H1 (cell line): ENCODE data around the gene GNAQ. TPM values are rescaled to one million over a fixed set of nuclear protein-coding genes. Genes with fewer than 3 reads are reported as not detected.

Source experiments
- CTCF ChIA-PET: fragments of 300-600 bp; sonication (Branson Sonifier 250); formaldehyde crosslinking; loops from one replicate; lab custom pipeline; 2021; ENCODE audit not compliant: partially characterized antibody; lab: Charles Lee
- POLR2A ChIA-PET: fragments of 300-600 bp; sonication (Branson Sonifier 250); formaldehyde crosslinking; loops from one replicate; lab custom pipeline; 2021; ENCODE audit warnings: inconsistent platforms; ENCODE audit not compliant: partially characterized antibody; lab: Charles Lee
- DNase-seq, 2 experiments: peaks; one replicate each; pipeline versions ENCODE4 v3.0.0 to v3.0.0-alpha.2; 2010 to 2022; ENCODE audit warnings: low spot score in 2 of 2, low read depth in 1 of 2, mixed read lengths in 1 of 2
- FAIRE-seq: peaks from 2 replicates; lab custom pipeline; 2011; peaks lifted over from hg19 to GRCh38; lab: Jason Lieb, UNC
- H2AFZ ChIP-seq: 2 replicates; pipeline ENCODE4 v1.8.1; 2012; ENCODE audit warnings: low read length, inconsistent platforms
- H2AK5ac ChIP-seq: 2 replicates; pipeline ENCODE4 v1.6.1; 2013; ENCODE audit warnings: low read depth, low read length
- H2BK120ac ChIP-seq: replicated peaks from 2 replicates; pipeline ENCODE3; 2013; ENCODE audit warnings: low read depth, low read length, inconsistent platforms
- H2BK12ac ChIP-seq: 2 replicates; pipeline ENCODE4 v1.6.1; 2013; ENCODE audit warnings: low read depth, low read length
- H2BK15ac ChIP-seq: 2 replicates; pipeline ENCODE4 v1.6.1; 2013; ENCODE audit warnings: low read length
- H2BK20ac ChIP-seq: 2 replicates; pipeline ENCODE4 v1.6.1; 2013; ENCODE audit warnings: low read length
- H2BK5ac ChIP-seq: 2 replicates; pipeline ENCODE4 v1.6.1; 2013; ENCODE audit warnings: low read depth, low read length
- H3K14ac ChIP-seq: 2 replicates; pipeline ENCODE4 v1.6.1; 2013; ENCODE audit warnings: inconsistent platforms; ENCODE audit not compliant: insufficient read length
- H3K18ac ChIP-seq: 2 replicates; pipeline ENCODE4 v1.6.1; 2013; ENCODE audit warnings: low read length; ENCODE audit errors: extremely low read depth
- H3K23ac ChIP-seq: 2 replicates; pipeline ENCODE4 v1.6.1; 2013; ENCODE audit warnings: inconsistent platforms; ENCODE audit not compliant: insufficient read length
- H3K23me2 ChIP-seq: 2 replicates; pipeline ENCODE4 v1.6.1; 2013; ENCODE audit warnings: low read depth, low read length
- H3K27ac ChIP-seq: 2 replicates; pipeline ENCODE4 v1.6.1; 2011; ENCODE audit warnings: low read depth, low read length, inconsistent platforms
- H3K27me3 ChIP-seq, 4 experiments: replicated peaks in 1 of 4; 1 replicate in 1 of 4; 2 replicates in 3 of 4; pipeline versions ENCODE4 v1.6.1 to v1.8.1; 2011 to 2013; ENCODE audit warnings: low read length in 3 of 4, mild to moderate bottlenecking in 3 of 4, inconsistent platforms in 2 of 4, mixed read lengths in 2 of 4, moderate library complexity in 1 of 4; ENCODE audit not compliant: control insufficient read depth in 3 of 4, insufficient read depth in 3 of 4; ENCODE audit errors: extremely low read depth in 1 of 4
- H3K36me3 ChIP-seq, 4 experiments: 2 replicates each; pipeline versions ENCODE4 v1.6.1 to v1.8.1; 2011 to 2013; ENCODE audit warnings: mild to moderate bottlenecking in 4 of 4, low read length in 3 of 4, moderate library complexity in 2 of 4, control low read depth in 1 of 4, inconsistent platforms in 1 of 4; ENCODE audit not compliant: insufficient read depth in 4 of 4, control insufficient read depth in 2 of 4
- H3K4ac ChIP-seq: replicated peaks from 2 replicates; pipeline ENCODE3; 2013; ENCODE audit warnings: low read length, low read depth, mixed read lengths, inconsistent platforms; ENCODE audit not compliant: insufficient read length
- H3K4me1 ChIP-seq, 4 experiments: replicated peaks in 1 of 4; 1 replicate in 1 of 4; 2 replicates in 3 of 4; pipeline versions ENCODE4 v1.6.1 to v1.8.1; 2011 to 2013; ENCODE audit warnings: low read length in 3 of 4, inconsistent platforms in 2 of 4, mixed read lengths in 1 of 4; ENCODE audit not compliant: insufficient read depth in 4 of 4, control insufficient read depth in 3 of 4
- H3K4me2 ChIP-seq, 2 experiments: 2 replicates each; pipeline versions ENCODE4 v1.6.1 to v1.8.1; 2011 to 2013; ENCODE audit warnings: low read depth in 2 of 2, low read length in 2 of 2, control low read depth in 1 of 2, inconsistent platforms in 1 of 2, mild to moderate bottlenecking in 1 of 2; ENCODE audit not compliant: insufficient read depth in 1 of 2
- H3K4me3 ChIP-seq, 4 experiments: fragments of 200-600, 300-600 bp in 1 of 4; sonication (generic), shearing (Covaris generic), sonication (Bioruptor Twin) in 1 of 4; 2 replicates each; pipeline versions ENCODE4 v1.5.1 to v1.8.1; 2011 to 2016; ENCODE audit warnings: low read length in 4 of 4, low read depth in 3 of 4, control low read depth in 2 of 4, inconsistent platforms in 2 of 4, mild to moderate bottlenecking in 2 of 4, mixed read lengths in 1 of 4, moderate library complexity in 1 of 4; ENCODE audit not compliant: insufficient read depth in 2 of 4; ENCODE audit errors: extremely low read depth in 1 of 4
- H3K56ac ChIP-seq: replicated peaks from 2 replicates; pipeline ENCODE3; 2013; ENCODE audit warnings: low read depth, mild to moderate bottlenecking, mixed read lengths, low read length, inconsistent platforms; ENCODE audit not compliant: insufficient read length
- H3K79me1 ChIP-seq: 2 replicates; pipeline ENCODE4 v1.6.1; 2013; ENCODE audit warnings: low read depth, low read length, control low read depth
- H3K79me2 ChIP-seq, 2 experiments: 2 replicates each; pipeline versions ENCODE4 v1.6.1 to v1.8.1; 2012 to 2013; ENCODE audit warnings: low read length in 2 of 2, mild to moderate bottlenecking in 2 of 2, inconsistent platforms in 1 of 2; ENCODE audit not compliant: insufficient read depth in 2 of 2, control insufficient read depth in 1 of 2
- H3K9ac ChIP-seq, 4 experiments: replicated peaks in 1 of 4; 1 replicate in 1 of 4; 2 replicates in 3 of 4; pipeline versions ENCODE4 v1.6.1 to v1.8.1; 2011 to 2013; ENCODE audit warnings: low read depth in 3 of 4, low read length in 3 of 4, control low read depth in 2 of 4, mild to moderate bottlenecking in 2 of 4, moderate library complexity in 2 of 4, inconsistent platforms in 1 of 4; ENCODE audit errors: extremely low read depth in 1 of 4
- H3K9me3 ChIP-seq, 2 experiments: 2 replicates each; pipeline versions ENCODE4 v1.6.1 to v1.8.1; 2012 to 2013; ENCODE audit warnings: mild to moderate bottlenecking in 2 of 2, moderate library complexity in 2 of 2, control low read depth in 1 of 2, inconsistent platforms in 1 of 2, low read depth in 1 of 2, low read length in 1 of 2, mixed read lengths in 1 of 2; ENCODE audit not compliant: insufficient read depth in 2 of 2
- H4K20me1 ChIP-seq, 2 experiments: replicated peaks in 1 of 2; 2 replicates each; pipeline versions ENCODE3 to v1.8.1; 2011 to 2013; ENCODE audit warnings: inconsistent platforms in 2 of 2, low read length in 2 of 2, mild to moderate bottlenecking in 1 of 2; ENCODE audit not compliant: insufficient read depth in 2 of 2, control insufficient read depth in 1 of 2
- H4K5ac ChIP-seq: 2 replicates; pipeline ENCODE4 v1.6.1; 2013; ENCODE audit warnings: low read length, low read depth, mixed read lengths, inconsistent platforms; ENCODE audit not compliant: insufficient read length
- H4K8ac ChIP-seq: 2 replicates; pipeline ENCODE4 v1.8.0; 2013; ENCODE audit warnings: mild to moderate bottlenecking, moderate library complexity, low read length, inconsistent platforms; ENCODE audit not compliant: insufficient read depth; ENCODE audit errors: extremely low read depth
- H4K91ac ChIP-seq: replicated peaks from 2 replicates; pipeline ENCODE3; 2013; ENCODE audit warnings: low read length, mixed read lengths, inconsistent platforms; ENCODE audit not compliant: insufficient read length
- ASH2L ChIP-seq: fragments of 200-600, 300-600 bp; sonication (generic); IDR thresholded peaks from one replicate; pipeline ENCODE4 v1.7.1; 2017; ENCODE audit warnings: low read length
- CHD2 ChIP-seq: IDR thresholded peaks from 2 replicates; pipeline ENCODE4 v1.6.1; 2012; ENCODE audit warnings: low read length, improper control_type of control experiment
- EP300 ChIP-seq, 2 experiments: IDR thresholded peaks; 1 replicate in 1 of 2; 2 replicates in 1 of 2; pipeline ENCODE4 v1.6.1; 2011 to 2012; ENCODE audit warnings: low read depth in 2 of 2, low read length in 2 of 2, mild to moderate bottlenecking in 2 of 2, borderline replicate concordance in 1 of 2, inconsistent platforms in 1 of 2, moderate library complexity in 1 of 2
- EZH2 ChIP-seq: fragments of 200-600 bp; sonication (generic); IDR thresholded peaks from 2 replicates; pipeline ENCODE4 v1.7.1; 2012; ENCODE audit warnings: low read depth, mild to moderate bottlenecking, moderate library complexity, low read length, inconsistent platforms; ENCODE audit not compliant: severe bottlenecking
- PHF8 ChIP-seq: fragments of 200-600 bp; sonication (generic); conservative IDR thresholded peaks from 2 replicates; pipeline ENCODE4 v1.7.1; 2012; ENCODE audit warnings: low read depth, mild to moderate bottlenecking, inconsistent platforms, low read length, moderate library complexity
- SP1 ChIP-seq: IDR thresholded peaks from 2 replicates; pipeline ENCODE4 v1.6.1; 2011; ENCODE audit warnings: low read depth, low read length
- SUZ12 ChIP-seq: fragments of 200-600 bp; sonication (generic); IDR thresholded peaks from 2 replicates; pipeline ENCODE4 v1.6.1; 2012; ENCODE audit warnings: mild to moderate bottlenecking, inconsistent platforms, low read length, moderate library complexity, mixed read lengths
- WGBS, 2 experiments: shearing (Covaris generic) in 1 of 2; methylation state at CpG; one replicate each; pipeline versions ENCODE4 v1.1.6 to v1.1.7; 2013 to 2015; ENCODE audit warnings: low lambda C conversion rate in 2 of 2, mixed read lengths in 2 of 2, inconsistent platforms in 1 of 2, low coverage in 1 of 2, missing lambda C conversion rate in 1 of 2; ENCODE audit not compliant: insufficient replicate concordance in 2 of 2, insufficient coverage in 1 of 2, insufficient read length in 1 of 2; ENCODE audit errors: extremely low coverage in 1 of 2, missing lambda C conversion rate in 1 of 2; 5-methylcytosine and 5-hydroxymethylcytosine counted together
- polyA plus RNA-seq, 7 experiments: library from polyadenylated mRNA; depleted of rRNA in 3 of 7; stranded (reverse) in 5 of 7; unstranded in 2 of 7; fragments of >200 nt in 5 of 7; fragments of 200-250 nt in 2 of 7; gene quantifications; 1 replicate in 5 of 7; 2 replicates in 1 of 7; 4 replicates in 1 of 7; pipeline versions ENCODE4 v1.2.1 to v1.2.3, GENCODE V29; 2011 to 2013; ENCODE audit warnings: missing spikeins in 2 of 7, mixed read lengths in 2 of 7
- total RNA-seq: library from RNA; stranded (reverse); fragmentation: NEBNext Ultra II Directional; extraction: Animal tissue kit (Norgen Biotek cat#: 25700); gene quantifications from 2 replicates; pipeline ENCODE4 v1.2.1, GENCODE V29; 2021
- TF ChIP-seq, protein P1 (sequence below): IDR thresholded peaks from 2 replicates; pipeline ENCODE4 v1.6.1; 2012; ENCODE audit warnings: low read length, inconsistent platforms

The GNAQ gene
- total and polyA plus RNA-seq, 2 of the 8 experiments (the other 6 are each of a cell fraction or from before 2014, with no cell fraction given): 22.8 to 63.8 TPM

- H3K14ac ChIP-seq: no peak overlapping the region
- H2BK12ac ChIP-seq: no peak overlapping the region
- no peaks in the 10 kb centered on the region for H3K27me3 ChIP-seq
- H3K4me2 ChIP-seq: no peak overlapping the region
- no peaks in the 10 kb centered on the region for H3K23me2 ChIP-seq
- no peaks in the 10 kb centered on the region for H3K79me2 ChIP-seq
- no peak for FAIRE-seq
- H3K4me3 ChIP-seq: no peak overlapping the region
- no peak overlapping the region for H4K91ac ChIP-seq
- H3K36me3 ChIP-seq: no peaks in the 10 kb centered on the region
- TF ChIP-seq SUZ12: no peak
- no peak for TF ChIP-seq SP1
- TF ChIP-seq EP300 (IDR thresholded peaks at IDR 0.05; ENCODE audit: borderline replicate concordance in 1 of 2, low read depth in 2 of 2, low read length in 2 of 2): no peak
- TF ChIP-seq, protein P1, sequence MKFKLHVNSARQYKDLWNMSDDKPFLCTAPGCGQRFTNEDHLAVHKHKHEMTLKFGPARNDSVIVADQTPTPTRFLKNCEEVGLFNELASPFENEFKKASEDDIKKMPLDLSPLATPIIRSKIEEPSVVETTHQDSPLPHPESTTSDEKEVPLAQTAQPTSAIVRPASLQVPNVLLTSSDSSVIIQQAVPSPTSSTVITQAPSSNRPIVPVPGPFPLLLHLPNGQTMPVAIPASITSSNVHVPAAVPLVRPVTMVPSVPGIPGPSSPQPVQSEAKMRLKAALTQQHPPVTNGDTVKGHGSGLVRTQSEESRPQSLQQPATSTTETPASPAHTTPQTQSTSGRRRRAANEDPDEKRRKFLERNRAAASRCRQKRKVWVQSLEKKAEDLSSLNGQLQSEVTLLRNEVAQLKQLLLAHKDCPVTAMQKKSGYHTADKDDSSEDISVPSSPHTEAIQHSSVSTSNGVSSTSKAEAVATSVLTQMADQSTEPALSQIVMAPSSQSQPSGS: no peak
- no peak for TF ChIP-seq EZH2
- no peak for TF ChIP-seq ASH2L
- no peak for TF ChIP-seq CHD2
- TF ChIP-seq PHF8: no peak
- peaks cover 0 to 4% (median 0%) of the 10 kb centered on the region in 4 experiments; a peak in 1 of 7 replicates for H3K4me1 ChIP-seq
- no peaks in the 10 kb centered on the region for H3K9me3 ChIP-seq
- no peak overlapping the region for H4K8ac ChIP-seq
- H3K4ac ChIP-seq: no peak overlapping the region
- ChIA-PET CTCF (interaction anchor here (1.0 to 1.7 kb wide), 2 partner anchors 9 to 66 kb away, joined by 3 to 5 read pairs; no protein-coding TSS in a partner anchor), POLR2A (interaction anchor here (0.6 kb wide), 1 partner anchor 135 kb away, joined by 4 read pairs; no protein-coding TSS in a partner anchor)
- no peak overlapping the region for H3K56ac ChIP-seq
- no peak overlapping the region for H2BK5ac ChIP-seq
- no peak overlapping the region for H3K9ac ChIP-seq
- no peak overlapping the region for H3K27ac ChIP-seq
- no peak for DNase-seq
- H3K79me1 ChIP-seq: no peaks in the 10 kb centered on the region
- H4K5ac ChIP-seq: no peak overlapping the region
- no peak overlapping the region for H3K18ac ChIP-seq
- no peak overlapping the region for H2BK15ac ChIP-seq
- no peak overlapping the region for H2AFZ ChIP-seq
- H2BK120ac ChIP-seq: no peak overlapping the region
- H3K23ac ChIP-seq: no peak overlapping the region
- no peaks in the 10 kb centered on the region for H4K20me1 ChIP-seq
- 93% methylated on average over 2 of the region's 2 CpGs; no CpG with 5 or more reads in 1 of the 2 experiments for WGBS, 2 experiments
- H2BK20ac ChIP-seq: no peak overlapping the region
- H2AK5ac ChIP-seq: no peak overlapping the region
These were observed 10.4 kb upstream of the GNAQ start for GRCh38 chr9:78041971-78042370.
